Measurements from ENCODE around the gene FMO5.
"Not testable (repeated sequence)": the region's sequence is repeated elsewhere in the genome, so short reads cannot be mapped to it uniquely, and the experiment has no call there.

The FMO5 gene

GRCh38 chr1:147167365-147167764 is 57.8 kb downstream of the FMO5 start:
- no peaks in the 10 kb centered on the region for H3K27me3 ChIP-seq (ENCODE audit: control insufficient read depth, low read length)
- H3K36me3 ChIP-seq (ENCODE audit: control insufficient read depth, low read length): peaks cover 24% of the 10 kb centered on the region
- TF ChIP-seq EZH2phosphoT487 (IDR thresholded peaks at IDR 0.05; ENCODE audit: borderline replicate concordance, low read length) (no peak), CTCF (IDR thresholded peaks at IDR 0.05; ENCODE audit: low read depth, low read length, poor library complexity, severe bottlenecking) (no peak)
- H3K4me3 ChIP-seq (ENCODE audit: low read length): no peak overlapping the region
- no peak overlapping the region for H3K4me2 ChIP-seq (ENCODE audit: low read length)
- H3K9me3 ChIP-seq (ENCODE audit: control insufficient read depth, insufficient read depth, low read length): no peaks in the 10 kb centered on the region
- H3K9me2 ChIP-seq (replicated peaks; ENCODE audit: control insufficient read depth, low read length): no peaks in the 10 kb centered on the region
- H3F3A ChIP-seq (ENCODE audit: control insufficient read depth, insufficient read depth): no peaks in the 10 kb centered on the region
- no peaks in the 10 kb centered on the region for H4K20me1 ChIP-seq (ENCODE audit: control insufficient read depth, insufficient read depth, low read depth, low read length)
- peaks cover 17% of the 10 kb centered on the region for H3K4me1 ChIP-seq (ENCODE audit: control insufficient read depth, low read length)
- peaks cover 47% of the 10 kb centered on the region for H3K79me2 ChIP-seq (ENCODE audit: control insufficient read depth, low read length)
- H3K27ac ChIP-seq (ENCODE audit: low read depth, low read length): no peak overlapping the region

GRCh38 chr1:147163019-147163418 is 62.1 kb downstream of the FMO5 start:
- Histone ChIP-seq H3K4me1 (ENCODE audit: control insufficient read depth, low read length) (no peaks in the 10 kb centered on the region), H3F3A (ENCODE audit: control insufficient read depth, insufficient read depth) (no peaks in the 10 kb centered on the region), H3K79me2 (ENCODE audit: control insufficient read depth, low read length) (peaks cover 8% of the 10 kb centered on the region), H3K36me3 (ENCODE audit: control insufficient read depth, low read length) (peaks cover 61% of the 10 kb centered on the region), H3K27me3 (ENCODE audit: control insufficient read depth, low read length) (no peaks in the 10 kb centered on the region), H4K20me1 (ENCODE audit: control insufficient read depth, insufficient read depth, low read depth, low read length) (no peaks in the 10 kb centered on the region), H3K9me3 (ENCODE audit: control insufficient read depth, insufficient read depth, low read length) (no peaks in the 10 kb centered on the region), H3K9me2 (replicated peaks; ENCODE audit: control insufficient read depth, low read length) (no peaks in the 10 kb centered on the region), H3K4me2 (ENCODE audit: low read length) (no peak overlapping the region), H3K27ac (ENCODE audit: low read depth, low read length) (no peak overlapping the region), H3K4me3 (ENCODE audit: low read length) (no peak overlapping the region)
- no peak for TF ChIP-seq EZH2phosphoT487 (IDR thresholded peaks at IDR 0.05; ENCODE audit: borderline replicate concordance, low read length)
- TF ChIP-seq CTCF (IDR thresholded peaks at IDR 0.05; ENCODE audit: low read depth, low read length, poor library complexity, severe bottlenecking): no peak

- Histone ChIP-seq H3K4me2 (ENCODE audit: low read length) (no peak overlapping the region), H3K79me2 (ENCODE audit: control insufficient read depth, low read length) (peaks cover under 1% of the 10 kb centered on the region; the same call in 1 of the 2 replicates), H3K27ac (ENCODE audit: low read depth, low read length) (no peak overlapping the region), H3K27me3 (ENCODE audit: control insufficient read depth, low read length) (no peaks in the 10 kb centered on the region), H3F3A (ENCODE audit: control insufficient read depth, insufficient read depth) (no peaks in the 10 kb centered on the region), H3K4me1 (ENCODE audit: control insufficient read depth, low read length) (no peaks in the 10 kb centered on the region), H4K20me1 (ENCODE audit: control insufficient read depth, insufficient read depth, low read depth, low read length) (no peaks in the 10 kb centered on the region), H3K36me3 (ENCODE audit: control insufficient read depth, low read length) (peaks cover 58% of the 10 kb centered on the region), H3K9me3 (ENCODE audit: control insufficient read depth, insufficient read depth, low read length) (no peaks in the 10 kb centered on the region), H3K4me3 (ENCODE audit: low read length) (no peak overlapping the region), H3K9me2 (replicated peaks; ENCODE audit: control insufficient read depth, low read length) (no peaks in the 10 kb centered on the region)
- TF ChIP-seq EZH2phosphoT487 (IDR thresholded peaks at IDR 0.05; ENCODE audit: borderline replicate concordance, low read length): no peak
- TF ChIP-seq CTCF (IDR thresholded peaks at IDR 0.05; ENCODE audit: low read depth, low read length, poor library complexity, severe bottlenecking): no peak
Measured at GRCh38 chr1:147162093-147162492, 63.0 kb downstream of the FMO5 start.

GRCh38 chr1:147157116-147157515 is 68.0 kb downstream of the FMO5 start:
- H3K9me2 ChIP-seq (replicated peaks; ENCODE audit: control insufficient read depth, low read length); H3K4me2 ChIP-seq (ENCODE audit: low read length); H3K27ac ChIP-seq (ENCODE audit: low read depth, low read length); H3K79me2 ChIP-seq (ENCODE audit: control insufficient read depth, low read length); H3K27me3 ChIP-seq (ENCODE audit: control insufficient read depth, low read length); H3F3A ChIP-seq (ENCODE audit: control insufficient read depth, insufficient read depth); H3K9me3 ChIP-seq (ENCODE audit: control insufficient read depth, insufficient read depth, low read length); H4K20me1 ChIP-seq (ENCODE audit: control insufficient read depth, insufficient read depth, low read depth, low read length); H3K4me3 ChIP-seq (ENCODE audit: low read length); H3K4me1 ChIP-seq (ENCODE audit: control insufficient read depth, low read length): not testable (repeated sequence)
- H3K36me3 ChIP-seq (ENCODE audit: control insufficient read depth, low read length): peaks cover 45% of the 10 kb centered on the region
